ENCODE measurements around the gene MEP1B. TPM values are rescaled to one million over a fixed set of nuclear protein-coding genes. Genes with fewer than 3 reads are reported as not detected.

The MEP1B gene
- total and polyA plus RNA-seq, 7 experiments from 2014 or later: 0.08 to 0.35 (median 0.32) TPM; not detected in 4

- H3K4me3 ChIP-seq (ENCODE audit: low read length): no peak overlapping the region
- DNase-seq: no peak
- ATAC-seq: no peak
- ChIA-PET POLR2A (no interaction called here), CTCF (no interaction called here)
- Mint-ChIP-seq H3K27ac (no peak overlapping the region), H3K9me3 (peaks cover 0 to 7% (median 4%) of the 10 kb centered on the region in 11 donors), H3K27me3 (peaks cover 11 to 28% (median 17%) of the 10 kb centered on the region in 5 donors), H3K4me3 (no peak overlapping the region), H3K4me1 (no peaks in the 10 kb centered on the region), H3K36me3 (peaks cover 0 to 4% (median 3%) of the 10 kb centered on the region in 5 donors)
- H3K27ac ChIP-seq (ENCODE audit: low read depth, low read length): no peak overlapping the region
- no peaks in the 10 kb centered on the region for H3K36me3 ChIP-seq (ENCODE audit: control insufficient read depth in 2 of 3, insufficient read depth in 3 of 3, low read length in 3 of 3)
- H3K27me3 ChIP-seq (ENCODE audit: control insufficient read depth in 2 of 2, insufficient read depth in 2 of 2, low read length in 2 of 2): no peaks in the 10 kb centered on the region
- H3K9me3 ChIP-seq (ENCODE audit: control insufficient read depth in 2 of 3, low read length in 3 of 3): no peaks in the 10 kb centered on the region
- H3K4me1 ChIP-seq (ENCODE audit: control insufficient read depth in 2 of 2, insufficient read depth in 2 of 2, low read length in 2 of 2): no peaks in the 10 kb centered on the region
- intact Hi-C loops (cut with micrococcal nuclease): no loop called here
These were observed 47.2 kb downstream of the MEP1B start for GRCh38 chr18:32237049-32237448.

DNA sequence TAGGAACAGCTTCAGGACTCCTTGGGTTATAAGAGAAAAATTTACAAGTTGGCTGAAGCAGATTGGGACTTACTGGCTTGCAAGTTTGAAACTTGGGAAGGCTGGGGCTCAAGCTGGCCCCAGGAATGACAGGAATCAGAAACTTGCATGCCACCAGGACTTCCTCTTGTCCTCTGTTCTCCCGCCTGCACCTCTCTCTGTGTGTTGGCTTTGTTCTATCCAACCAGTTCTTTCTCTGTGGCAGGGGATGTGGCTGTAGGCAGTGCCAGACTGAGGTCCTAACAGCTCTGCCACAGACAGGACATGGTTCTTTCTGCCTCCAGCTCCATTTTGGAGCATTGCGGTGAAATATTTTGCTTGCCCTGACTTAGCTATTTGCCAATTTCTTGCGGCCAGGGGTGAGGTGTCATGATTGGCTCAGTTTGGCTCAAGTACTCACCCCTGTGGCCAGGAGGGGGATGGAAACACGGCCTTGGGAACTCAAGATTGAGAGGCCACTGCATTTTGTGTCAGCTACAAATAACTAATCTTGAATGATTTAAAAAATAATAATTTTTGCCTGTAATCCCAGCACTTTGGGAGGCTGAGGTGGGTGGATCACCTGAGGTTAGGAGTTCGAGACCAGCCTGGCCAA is 48.9 kb downstream of the MEP1B start:
- Histone ChIP-seq H3K36me3 (ENCODE audit: control insufficient read depth in 2 of 3, insufficient read depth in 3 of 3, low read length in 3 of 3) (no peaks in the 10 kb centered on the region), H3K9me3 (ENCODE audit: control insufficient read depth in 2 of 3, low read length in 3 of 3) (no peaks in the 10 kb centered on the region), H3K4me3 (ENCODE audit: low read length) (no peak overlapping the region), H3K27ac (ENCODE audit: low read depth, low read length) (no peak overlapping the region), H3K4me1 (ENCODE audit: control insufficient read depth in 2 of 2, insufficient read depth in 2 of 2, low read length in 2 of 2) (no peaks in the 10 kb centered on the region), H3K27me3 (ENCODE audit: control insufficient read depth in 2 of 2, insufficient read depth in 2 of 2, low read length in 2 of 2) (no peaks in the 10 kb centered on the region)
- peaks cover 0 to 3% (median 3%) of the 10 kb centered on the region in 5 donors for H3K36me3 Mint-ChIP-seq
- ChIA-PET POLR2A (no interaction called here), CTCF (no interaction called here)
- DNase-seq (no peak), ATAC-seq (no peak)
- no peaks in the 10 kb centered on the region for H3K4me1 Mint-ChIP-seq
- no peak overlapping the region for H3K4me3 Mint-ChIP-seq
- intact Hi-C loops (cut with micrococcal nuclease): no loop called here
- H3K27ac Mint-ChIP-seq: no peak overlapping the region
- peaks cover 0 to 5% (median 3%) of the 10 kb centered on the region in 11 donors for H3K9me3 Mint-ChIP-seq
- peaks cover 11 to 24% (median 15%) of the 10 kb centered on the region in 5 donors for H3K27me3 Mint-ChIP-seq

GRCh38 chr18:32242395-32242794 is 52.6 kb downstream of the MEP1B start:
- no peaks in the 10 kb centered on the region for H3K36me3 Mint-ChIP-seq

GRCh38 chr18:32243358-32243757 is 53.5 kb downstream of the MEP1B start:
- no peaks in the 10 kb centered on the region for H3K27me3 ChIP-seq (ENCODE audit: control insufficient read depth in 2 of 2, insufficient read depth in 2 of 2, low read length in 2 of 2)
- H3K27me3 Mint-ChIP-seq: peaks cover 6 to 16% (median 11%) of the 10 kb centered on the region in 5 donors
- DNase-seq (no peak), ATAC-seq (no peak)
- CTCF ChIA-PET: no interaction called here
- H3K36me3 ChIP-seq (ENCODE audit: control insufficient read depth in 2 of 3, insufficient read depth in 3 of 3, low read length in 3 of 3): no peaks in the 10 kb centered on the region
- intact Hi-C loops (cut with micrococcal nuclease): loop anchor here in 1 of 2 donors (10.0 kb wide), 1 partner anchor 49 kb away; the partner anchor contains the start of gene MEP1B
- H3K4me1 Mint-ChIP-seq: no peaks in the 10 kb centered on the region
- H3K27ac Mint-ChIP-seq: no peak overlapping the region
- H3K4me3 Mint-ChIP-seq: no peak overlapping the region
- H3K4me3 ChIP-seq (ENCODE audit: low read length): no peak overlapping the region
- POLR2A ChIA-PET: no interaction called here
- H3K9me3 Mint-ChIP-seq: no peaks in the 10 kb centered on the region
- no peaks in the 10 kb centered on the region for H3K9me3 ChIP-seq (ENCODE audit: control insufficient read depth in 2 of 3, low read length in 3 of 3)
- H3K27ac ChIP-seq (ENCODE audit: low read depth, low read length): no peak overlapping the region
- H3K4me1 ChIP-seq (ENCODE audit: control insufficient read depth in 2 of 2, insufficient read depth in 2 of 2, low read length in 2 of 2): no peaks in the 10 kb centered on the region
- H3K36me3 Mint-ChIP-seq: no peaks in the 10 kb centered on the region

More at GRCh38 chr18:32242395-32242794, 52.6 kb downstream of the MEP1B start:
- Histone ChIP-seq H3K9me3 (ENCODE audit: control insufficient read depth in 2 of 3, low read length in 3 of 3) (no peaks in the 10 kb centered on the region), H3K27ac (ENCODE audit: low read depth, low read length) (no peak overlapping the region), H3K4me3 (ENCODE audit: low read length) (no peak overlapping the region), H3K36me3 (ENCODE audit: control insufficient read depth in 2 of 3, insufficient read depth in 3 of 3, low read length in 3 of 3) (no peaks in the 10 kb centered on the region), H3K4me1 (ENCODE audit: control insufficient read depth in 2 of 2, insufficient read depth in 2 of 2, low read length in 2 of 2) (no peaks in the 10 kb centered on the region), H3K27me3 (ENCODE audit: control insufficient read depth in 2 of 2, insufficient read depth in 2 of 2, low read length in 2 of 2) (no peaks in the 10 kb centered on the region)
- no peak for ATAC-seq
- Mint-ChIP-seq H3K9me3 (no peaks in the 10 kb centered on the region), H3K4me1 (no peaks in the 10 kb centered on the region), H3K4me3 (no peak overlapping the region), H3K27me3 (peaks cover 6 to 20% (median 17%) of the 10 kb centered on the region in 5 donors), H3K27ac (no peak overlapping the region)
- ChIA-PET POLR2A (no interaction called here), CTCF (no interaction called here)
- no peak for DNase-seq
- intact Hi-C loops (cut with micrococcal nuclease): loop anchor here in 1 of 2 donors (10.0 kb wide), 1 partner anchor 48 kb away; the partner anchor contains the start of gene MEP1B

- Mint-ChIP-seq H3K4me3 (no peak overlapping the region), H3K4me1 (no peaks in the 10 kb centered on the region), H3K27ac (no peak overlapping the region), H3K27me3 (peaks cover 12 to 19% (median 17%) of the 10 kb centered on the region in 5 donors), H3K36me3 (no peaks in the 10 kb centered on the region), H3K9me3 (no peaks in the 10 kb centered on the region)
- DNase-seq (no peak), ATAC-seq (no peak)
- H3K27me3 ChIP-seq (ENCODE audit: control insufficient read depth in 2 of 2, insufficient read depth in 2 of 2, low read length in 2 of 2): no peaks in the 10 kb centered on the region
- no peak overlapping the region for H3K4me3 ChIP-seq (ENCODE audit: low read length)
- CTCF ChIA-PET: no interaction called here
- intact Hi-C loops (cut with micrococcal nuclease): loop anchor here in 1 of 2 donors (10.0 kb wide), 1 partner anchor 50 kb away; the partner anchor contains the start of gene MEP1B
- POLR2A ChIA-PET: no interaction called here
- H3K4me1 ChIP-seq (ENCODE audit: control insufficient read depth in 2 of 2, insufficient read depth in 2 of 2, low read length in 2 of 2): no peaks in the 10 kb centered on the region
- H3K27ac ChIP-seq (ENCODE audit: low read depth, low read length): no peak overlapping the region
- H3K36me3 ChIP-seq (ENCODE audit: control insufficient read depth in 2 of 3, insufficient read depth in 3 of 3, low read length in 3 of 3): no peaks in the 10 kb centered on the region
- H3K9me3 ChIP-seq (ENCODE audit: control insufficient read depth in 2 of 3, low read length in 3 of 3): no peaks in the 10 kb centered on the region
These were observed 55.0 kb downstream of the MEP1B start for GRCh38 chr18:32244881-32245280.

GRCh38 chr18:32249147-32249929 is 59.5 kb downstream of the MEP1B start:
- Mint-ChIP-seq H3K4me3 (no peak overlapping the region), H3K27me3 (peaks cover 8 to 34% (median 30%) of the 10 kb centered on the region in 5 donors), H3K4me1 (no peaks in the 10 kb centered on the region), H3K36me3 (no peaks in the 10 kb centered on the region), H3K27ac (no peak overlapping the region), H3K9me3 (no peaks in the 10 kb centered on the region)
- Histone ChIP-seq H3K4me1 (ENCODE audit: control insufficient read depth in 2 of 2, insufficient read depth in 2 of 2, low read length in 2 of 2) (no peaks in the 10 kb centered on the region), H3K36me3 (ENCODE audit: control insufficient read depth in 2 of 3, insufficient read depth in 3 of 3, low read length in 3 of 3) (no peaks in the 10 kb centered on the region), H3K9me3 (ENCODE audit: control insufficient read depth in 2 of 3, low read length in 3 of 3) (no peaks in the 10 kb centered on the region), H3K4me3 (ENCODE audit: low read length) (no peak overlapping the region), H3K27ac (ENCODE audit: low read depth, low read length) (no peak overlapping the region), H3K27me3 (ENCODE audit: control insufficient read depth in 2 of 2, insufficient read depth in 2 of 2, low read length in 2 of 2) (no peaks in the 10 kb centered on the region)
- DNase-seq: no peak
- intact Hi-C loops (cut with micrococcal nuclease): loop anchor here in 1 of 2 donors (10.0 kb wide), 1 partner anchor 55 kb away; the partner anchor contains the start of gene MEP1B
- ChIA-PET POLR2A (no interaction called here), CTCF (no interaction called here)
- ATAC-seq: no peak
